Upper lobe of right lung (tissue), 1 donor: ENCODE measurements around the gene PLXNA4. TPM values are rescaled to one million over a fixed set of nuclear protein-coding genes. Genes with fewer than 3 reads are reported as not detected.

Experiments
- ATAC-seq: fragments of 200-7000 bp; cut with Tn5 transposase; one replicate; pipeline ENCODE4 v1.9.1; 2020; ENCODE audit warnings: mild to moderate bottlenecking, moderate library complexity
- DNase-seq: peaks from one replicate; pipeline ENCODE4 v3.0.0-alpha.2; 2020
- H3K27ac ChIP-seq: fragments of 200-600 bp; one replicate; pipeline ENCODE4 v1.8.0; 2022
- H3K27me3 ChIP-seq: fragments of 200-600 bp; one replicate; pipeline ENCODE4 v1.8.0; 2022; ENCODE audit warnings: mild to moderate bottlenecking
- H3K36me3 ChIP-seq: fragments of 200-600 bp; one replicate; pipeline ENCODE4 v1.8.0; 2022
- H3K4me1 ChIP-seq: fragments of 200-600 bp; one replicate; pipeline ENCODE4 v1.8.0; 2022
- H3K4me3 ChIP-seq: fragments of 200-600 bp; one replicate; pipeline ENCODE4 v1.8.0; 2022; ENCODE audit warnings: mild to moderate bottlenecking
- H3K9me3 ChIP-seq: fragments of 200-600 bp; one replicate; pipeline ENCODE4 v1.8.0; 2022
- intact Hi-C: fragments of 100-400 bp; cut with DNase I; formaldehyde crosslinking; loops from one replicate; pipeline ENCODE4 v1.11.0; 2022
- total RNA-seq: library from RNA; stranded (reverse); fragmentation: NEBNext Ultra II Directional; extraction: Animal tissue kit (Norgen Biotek cat#: 25700); gene quantifications from one replicate; pipeline ENCODE4 v1.2.1, GENCODE V29; 2021
- TF ChIP-seq, protein P1 (sequence below): fragments of 200-600 bp; IDR thresholded peaks from one replicate; pipeline ENCODE4 v1.8.0; 2022; ENCODE audit warnings: antibody characterized with exemption
- donor health status: DM: no; HTN: yes; CAD: no; lungs with severe emphysema.

Gene PLXNA4
- total RNA-seq, 1 donor from 2014 or later, result 7.2 TPM

- no peak for DNase-seq
- H3K4me3 ChIP-seq, result no peak overlapping the region
- TF ChIP-seq, protein P1, sequence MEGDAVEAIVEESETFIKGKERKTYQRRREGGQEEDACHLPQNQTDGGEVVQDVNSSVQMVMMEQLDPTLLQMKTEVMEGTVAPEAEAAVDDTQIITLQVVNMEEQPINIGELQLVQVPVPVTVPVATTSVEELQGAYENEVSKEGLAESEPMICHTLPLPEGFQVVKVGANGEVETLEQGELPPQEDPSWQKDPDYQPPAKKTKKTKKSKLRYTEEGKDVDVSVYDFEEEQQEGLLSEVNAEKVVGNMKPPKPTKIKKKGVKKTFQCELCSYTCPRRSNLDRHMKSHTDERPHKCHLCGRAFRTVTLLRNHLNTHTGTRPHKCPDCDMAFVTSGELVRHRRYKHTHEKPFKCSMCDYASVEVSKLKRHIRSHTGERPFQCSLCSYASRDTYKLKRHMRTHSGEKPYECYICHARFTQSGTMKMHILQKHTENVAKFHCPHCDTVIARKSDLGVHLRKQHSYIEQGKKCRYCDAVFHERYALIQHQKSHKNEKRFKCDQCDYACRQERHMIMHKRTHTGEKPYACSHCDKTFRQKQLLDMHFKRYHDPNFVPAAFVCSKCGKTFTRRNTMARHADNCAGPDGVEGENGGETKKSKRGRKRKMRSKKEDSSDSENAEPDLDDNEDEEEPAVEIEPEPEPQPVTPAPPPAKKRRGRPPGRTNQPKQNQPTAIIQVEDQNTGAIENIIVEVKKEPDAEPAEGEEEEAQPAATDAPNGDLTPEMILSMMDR, result no peak
- H3K27ac ChIP-seq, result no peak overlapping the region
- no peaks in the 10 kb centered on the region for H3K9me3 ChIP-seq
- no peaks in the 10 kb centered on the region for H3K27me3 ChIP-seq
- H3K36me3 ChIP-seq, result no peaks in the 10 kb centered on the region
- intact Hi-C loops, result no loop called here
- peaks cover 13% of the 10 kb centered on the region for H3K4me1 ChIP-seq
- no peak for ATAC-seq
Measured at GRCh38 chr7:132520591-132521280, 55.5 kb downstream of the PLXNA4 start.

GRCh38 chr7:132519936-132520335 is 56.3 kb downstream of the PLXNA4 start:
- Histone ChIP-seq H3K4me1 (peaks cover 13% of the 10 kb centered on the region), H3K4me3 (no peak overlapping the region), H3K27ac (no peak overlapping the region), H3K9me3 (no peaks in the 10 kb centered on the region), H3K27me3 (no peaks in the 10 kb centered on the region), H3K36me3 (no peaks in the 10 kb centered on the region)
- DNase-seq (no peak), ATAC-seq (peak; percentile 68)
- TF ChIP-seq, protein P1, result no peak
- intact Hi-C loops, result no loop called here

- H3K36me3 ChIP-seq, result no peaks in the 10 kb centered on the region
- TF ChIP-seq, protein P1, result no peak
- no peak for ATAC-seq
- H3K4me3 ChIP-seq, result no peak overlapping the region
- no peaks in the 10 kb centered on the region for H3K9me3 ChIP-seq
- intact Hi-C loops, result no loop called here
- peaks cover 13% of the 10 kb centered on the region for H3K4me1 ChIP-seq
- H3K27ac ChIP-seq, result no peak overlapping the region
- H3K27me3 ChIP-seq, result no peaks in the 10 kb centered on the region
- DNase-seq, result no peak
Measured at GRCh38 chr7:132518839-132519173, 57.5 kb downstream of the PLXNA4 start.

GRCh38 chr7:132518102-132518838 is 58.0 kb downstream of the PLXNA4 start:
- H3K4me1 ChIP-seq, result peaks cover 13% of the 10 kb centered on the region
- no peaks in the 10 kb centered on the region for H3K9me3 ChIP-seq
- no peaks in the 10 kb centered on the region for H3K36me3 ChIP-seq
- TF ChIP-seq, protein P1, result peak; percentile 25
- H3K27me3 ChIP-seq, result no peaks in the 10 kb centered on the region
- intact Hi-C loops, result no loop called here
- H3K4me3 ChIP-seq, result no peak overlapping the region
- ATAC-seq, result peak; percentile 5
- no peak for DNase-seq
- no peak overlapping the region for H3K27ac ChIP-seq

DNA sequence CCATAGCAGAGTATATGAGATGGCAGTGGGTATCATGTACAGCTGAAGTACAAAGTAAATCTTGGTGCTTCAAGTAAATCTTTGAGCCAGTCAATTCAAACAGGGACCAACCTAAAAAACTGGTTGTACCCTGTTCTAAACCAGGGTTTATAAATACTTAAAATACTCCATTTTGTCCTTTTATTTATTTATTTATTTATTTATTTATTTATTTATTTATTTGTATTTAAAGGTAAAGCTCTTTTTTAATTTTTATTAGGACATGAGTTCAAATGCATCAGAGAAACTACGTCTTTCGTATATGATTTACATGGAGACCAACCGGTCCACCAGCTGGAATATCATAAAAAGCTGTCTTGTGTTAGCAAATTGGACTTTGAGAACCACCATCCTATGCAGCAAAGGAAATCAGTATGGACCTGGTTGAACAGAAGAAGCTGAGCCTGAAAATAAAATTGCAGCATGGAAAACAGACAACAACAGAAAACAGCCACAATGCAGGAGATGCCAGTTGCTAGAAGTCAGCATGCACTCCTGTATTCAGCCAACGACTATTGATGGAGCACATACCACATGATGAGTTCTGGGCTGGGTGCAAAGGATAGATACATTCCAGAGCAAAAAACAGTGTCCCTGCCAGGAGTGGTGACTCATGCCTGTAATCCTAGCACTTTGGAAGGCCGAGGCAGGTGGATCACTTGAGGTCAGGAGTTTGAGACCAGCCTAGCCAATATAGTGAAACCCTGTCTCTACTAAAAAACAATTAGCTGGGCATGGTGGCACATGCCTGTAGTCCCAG is 60.0 kb downstream of the PLXNA4 start:
- Histone ChIP-seq H3K27me3 (no peaks in the 10 kb centered on the region), H3K36me3 (no peaks in the 10 kb centered on the region), H3K4me3 (no peak overlapping the region), H3K27ac (no peak overlapping the region), H3K4me1 (peaks cover 13% of the 10 kb centered on the region), H3K9me3 (no peaks in the 10 kb centered on the region)
- intact Hi-C loops, result no loop called here
- no peak for ATAC-seq
- DNase-seq, result no peak
- TF ChIP-seq, protein P1, result no peak
